Keratinocyte (primary cell): ENCODE results near the gene SSH2.

Source experiments
- CTCF ChIP-seq, 3 experiments: IDR thresholded peaks in 1 of 3; conservative IDR thresholded peaks in 1 of 3; optimal IDR thresholded peaks in 1 of 3; 2 replicates in 2 of 3; 3 replicates in 1 of 3; pipeline versions ENCODE3 to v1.5.1; 2011; ENCODE audit warnings: low read length in 3 of 3, mild to moderate bottlenecking in 3 of 3, moderate library complexity in 2 of 3, control low read depth in 1 of 3, inconsistent platforms in 1 of 3; ENCODE audit not compliant: insufficient read depth in 2 of 3; ENCODE audit errors: extremely low read depth in 1 of 3
- EZH2 ChIP-seq: IDR thresholded peaks from one replicate; pipeline ENCODE4 v1.6.1; 2012; ENCODE audit warnings: inconsistent platforms, mild to moderate bottlenecking, low read length, moderate library complexity

- TF ChIP-seq CTCF (optimal IDR thresholded peaks at IDR 0.05 in 1 of 3, IDR thresholded peaks at IDR 0.05 in 1 of 3, conservative IDR thresholded peaks at IDR 0.05 in 1 of 3; ENCODE audit: extremely low read depth in 1 of 3, insufficient read depth in 2 of 3, low read length in 3 of 3) (no peak), EZH2 (no peak)
Observed at GRCh38 chr17:29643817-29644160, 286.2 kb downstream of the SSH2 start.
